Measurements from ENCODE around the gene PARP11.

GRCh38 chr12:3816266-3816665, 56.9 kb downstream of the PARP11 start:
- TF ChIP-seq POLR2A (IDR thresholded peaks at IDR 0.05) (no peak), CTCF (IDR thresholded peaks at IDR 0.05) (no peak)

Data from right lobe of liver (tissue), 4 donors.